ENCODE data around the gene TNNT1.
"Not testable (repeated sequence)": the region's sequence is repeated elsewhere in the genome, so short reads cannot be mapped to it uniquely, and the experiment has no call there.

The TNNT1 gene

GRCh38 chr19:55109527-55110291 lies 39.3 kb downstream of the TNNT1 start:
- no peak for DNase-seq (ENCODE audit: low spot score)

GRCh38 chr19:55107252-55107651 lies 41.8 kb downstream of the TNNT1 start:
- DNase-seq (ENCODE audit: low spot score) = not testable (repeated sequence)

GRCh38 chr19:55106591-55106990 lies 42.4 kb downstream of the TNNT1 start:
- no peak for DNase-seq (ENCODE audit: low spot score)

- DNase-seq (ENCODE audit: low spot score) = no peak
Observed at GRCh38 chr19:55105237-55105636, 43.8 kb downstream of the TNNT1 start.

GRCh38 chr19:55103190-55103589 lies 45.8 kb downstream of the TNNT1 start:
- DNase-seq (ENCODE audit: low spot score) = no peak

GRCh38 chr19:55101261-55101660 lies 47.7 kb downstream of the TNNT1 start:
- DNase-seq (ENCODE audit: low spot score) = no peak

- no peak for DNase-seq (ENCODE audit: low spot score)
Observed at GRCh38 chr19:55099557-55100506, 49.2 kb downstream of the TNNT1 start.

GRCh38 chr19:55098716-55099556 lies 50.1 kb downstream of the TNNT1 start:
- DNase-seq (ENCODE audit: low spot score) = no peak

GRCh38 chr19:55097864-55098715 lies 50.9 kb downstream of the TNNT1 start:
- DNase-seq (ENCODE audit: low spot score) = no peak

- no peak for DNase-seq (ENCODE audit: low spot score)
Observed at GRCh38 chr19:55096061-55096701, 52.8 kb downstream of the TNNT1 start.

GRCh38 chr19:55095260-55096060 lies 53.5 kb downstream of the TNNT1 start:
- no peak for DNase-seq (ENCODE audit: low spot score)

GRCh38 chr19:55094456-55095259 lies 54.3 kb downstream of the TNNT1 start:
- no peak for DNase-seq (ENCODE audit: low spot score)

- DNase-seq (ENCODE audit: low spot score) = no peak
Observed at GRCh38 chr19:55092423-55093318, 56.3 kb downstream of the TNNT1 start.

- no peak for DNase-seq (ENCODE audit: low spot score)
Observed at GRCh38 chr19:55091955-55092354, 57.1 kb downstream of the TNNT1 start.

GRCh38 chr19:55091126-55091910 lies 57.7 kb downstream of the TNNT1 start:
- no peak for DNase-seq (ENCODE audit: low spot score)

GRCh38 chr19:55090564-55090963 lies 58.4 kb downstream of the TNNT1 start:
- no peak for DNase-seq (ENCODE audit: low spot score)

GRCh38 chr19:55089342-55089944 lies 59.6 kb downstream of the TNNT1 start:
- no peak for DNase-seq (ENCODE audit: low spot score)

Measured in Ammon's horn (tissue), 1 donor.